GM18951 (cell line): ENCODE results near the gene PRKCQ.
"Not testable (repeated sequence)": the region's sequence is repeated elsewhere in the genome, so short reads cannot be mapped to it uniquely, and the experiment has no call there.

Source experiments
- POLR2A ChIP-seq: IDR thresholded peaks from 4 replicates; pipeline ENCODE4 v1.6.1; 2011; ENCODE audit warnings: mild to moderate bottlenecking; ENCODE audit not compliant: insufficient read length, insufficient read depth; ENCODE audit errors: extremely low read depth
- in situ Hi-C: fragments of 300-500 bp; cut with MboI; formaldehyde crosslinking; loops from one replicate; pipeline ENCODE4 v1.12.0; 2022; ENCODE audit warnings: low sequenced_read_pairs, mixed read lengths, inconsistent platforms; ENCODE audit not compliant: unreplicated experiment

Gene PRKCQ

DNA sequence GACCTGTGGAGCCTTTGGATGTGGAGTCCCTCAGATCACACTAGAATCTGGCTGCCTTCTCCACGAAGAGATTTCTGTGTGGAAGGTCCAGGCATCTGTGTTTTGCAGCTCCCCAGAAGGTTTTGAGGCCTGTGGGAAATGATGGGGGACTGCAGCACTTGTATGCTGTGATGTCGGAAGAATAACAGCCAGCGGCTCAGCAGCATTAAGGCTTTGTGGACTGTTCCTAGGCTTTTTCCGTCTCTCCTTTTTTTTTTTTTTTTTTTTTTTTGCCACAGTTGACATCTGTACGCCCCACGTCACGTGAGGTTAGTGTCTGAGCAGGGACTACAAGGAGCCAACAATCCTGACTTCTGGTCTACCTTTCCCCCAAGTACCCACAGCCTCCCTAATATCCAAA lies 196.0 kb downstream of the PRKCQ start:
- in situ Hi-C loops: no loop called here

DNA sequence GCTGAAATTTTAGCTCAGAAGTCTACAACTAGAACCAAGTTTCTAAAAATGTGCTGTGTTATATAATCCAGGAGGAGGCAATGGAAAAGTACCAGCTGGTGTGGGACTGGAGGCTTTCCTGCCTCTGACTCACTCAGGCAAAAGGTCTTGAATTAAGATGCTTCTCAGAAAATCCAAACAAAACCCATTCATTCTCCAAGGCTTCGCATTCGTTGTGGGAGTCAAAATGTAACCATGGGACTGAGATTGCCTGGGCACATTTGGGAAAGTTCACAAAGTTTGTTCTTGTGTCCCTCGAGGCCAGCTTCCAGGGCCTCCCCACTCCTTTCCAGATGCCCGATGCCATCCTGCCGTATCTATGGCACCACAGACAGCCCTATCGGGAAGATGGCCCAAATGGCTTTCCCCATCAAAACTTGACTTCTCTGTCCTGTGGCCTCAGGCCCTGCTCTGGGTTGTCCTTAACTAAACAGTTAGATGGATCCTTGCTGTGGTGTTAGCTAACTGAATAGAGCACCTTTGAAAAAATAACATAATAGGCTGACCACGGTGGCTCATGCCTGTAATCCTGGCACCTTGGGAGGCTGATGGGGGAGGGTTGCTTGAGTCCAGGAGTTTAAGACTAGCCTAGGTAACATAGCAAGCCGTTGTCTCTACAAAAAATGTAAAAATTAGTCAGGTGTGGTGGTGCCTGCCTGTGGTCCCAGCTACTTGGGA lies 196.8 kb downstream of the PRKCQ start:
- TF ChIP-seq POLR2A: no peak
- in situ Hi-C loops: no loop called here

More for the DNA sequence above, 196.0 kb downstream of the PRKCQ start:
- no peak for TF ChIP-seq POLR2A

DNA sequence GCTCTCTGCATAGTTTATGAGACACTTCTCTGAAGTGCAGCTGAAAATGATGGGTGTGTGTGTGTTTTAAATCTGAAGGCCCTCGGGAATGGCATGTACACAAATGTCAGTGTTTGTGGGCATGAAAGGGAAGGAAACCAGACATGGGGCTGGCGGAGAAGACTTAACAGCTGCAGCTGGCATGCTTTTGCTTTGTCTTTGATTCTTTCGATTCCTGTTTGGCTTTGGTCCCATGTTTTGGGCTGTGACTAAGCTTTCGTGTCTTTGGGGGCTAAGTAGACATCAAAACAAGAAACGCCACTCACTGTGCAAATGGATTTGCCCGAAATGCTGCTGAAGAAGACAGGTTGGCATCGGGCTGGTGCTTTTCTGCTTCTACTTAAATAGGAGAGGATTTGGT lies 198.0 kb downstream of the PRKCQ start:
- TF ChIP-seq POLR2A: no peak
- in situ Hi-C loops: no loop called here

DNA sequence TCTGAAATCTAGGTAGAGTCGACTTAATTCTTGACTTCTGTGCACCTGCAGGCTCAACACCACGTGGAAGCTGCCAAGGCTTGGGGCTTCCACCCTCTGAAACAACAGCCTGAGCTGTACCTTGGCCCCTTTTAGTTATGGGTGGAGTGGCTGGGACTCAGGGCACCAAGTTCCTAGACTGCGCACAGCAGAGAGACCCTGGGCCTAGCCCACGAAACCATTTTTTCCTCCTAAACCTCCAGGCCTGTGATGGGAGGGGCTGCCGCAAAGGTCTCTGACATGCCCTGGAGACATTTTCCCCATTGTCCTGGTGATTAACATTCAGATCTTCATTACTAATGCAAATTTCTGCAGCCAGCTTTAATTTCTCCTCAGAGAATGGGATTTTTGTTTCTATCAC lies 199.6 kb downstream of the PRKCQ start:
- in situ Hi-C loops: not testable (repeated sequence)

DNA sequence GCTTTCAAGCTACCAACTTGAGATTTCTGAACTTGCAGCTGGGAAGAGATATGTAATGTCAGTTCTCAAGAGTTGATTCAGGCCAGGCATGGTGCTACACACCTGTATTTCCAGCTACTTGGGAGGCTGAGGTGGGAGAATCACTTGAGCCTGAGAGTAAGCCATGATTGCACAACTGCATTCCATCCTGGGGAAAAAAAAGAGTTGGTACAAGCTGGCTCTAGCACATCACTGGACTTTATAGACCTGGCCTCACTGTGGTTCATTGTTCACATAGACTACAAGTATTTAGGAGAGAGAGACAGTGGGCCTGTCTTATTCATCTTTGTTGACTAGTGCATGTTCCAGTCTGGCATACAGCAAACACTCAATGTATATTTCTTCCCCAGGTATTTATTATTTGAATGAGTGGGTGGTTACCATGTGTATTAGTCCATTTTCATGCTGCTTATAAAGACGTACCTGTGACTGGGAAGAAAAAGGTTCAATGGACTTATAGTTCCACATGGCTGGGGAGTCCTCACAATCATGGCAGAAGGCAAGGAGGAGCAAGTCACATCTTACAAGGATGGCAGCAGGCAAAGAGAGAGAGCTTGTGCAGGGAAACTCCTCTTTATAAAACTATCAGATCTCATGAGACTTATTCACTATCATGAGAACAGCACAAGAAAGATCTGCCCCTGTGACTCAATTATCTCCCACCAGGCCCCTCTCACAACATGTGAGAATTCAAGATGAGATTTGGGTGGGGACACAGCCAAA lies 200.9 kb downstream of the PRKCQ start:
- no peak for TF ChIP-seq POLR2A
- in situ Hi-C loops: no loop called here
